ENCODE data around the gene OXNAD1. TPM values are rescaled to one million over a fixed set of nuclear protein-coding genes. Genes with fewer than 3 reads are reported as not detected.

Gene OXNAD1
- total and polyA plus RNA-seq, 2 of the 13 experiments (the other 11 are each of a cell fraction or from before 2014, with no cell fraction given), result 9.9 to 18.8 TPM

DNA sequence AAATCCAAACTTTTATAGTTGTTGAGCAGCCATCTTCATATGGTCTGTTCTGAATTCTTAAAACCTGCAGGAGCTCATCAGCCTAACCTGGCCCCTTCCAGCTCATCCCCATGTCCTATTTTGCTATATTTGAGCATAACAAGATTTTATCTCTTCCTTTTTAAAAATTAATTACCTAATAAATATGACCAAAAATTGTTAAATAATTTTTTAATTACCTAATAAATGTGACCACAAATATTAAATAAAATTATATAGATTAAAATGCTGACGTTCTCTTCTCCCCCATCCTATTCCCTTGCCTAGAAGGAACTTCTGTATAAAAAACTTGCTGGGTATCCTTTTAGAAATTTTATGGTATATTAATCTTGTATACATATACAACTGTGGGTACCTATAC, 43.7 kb downstream of the OXNAD1 start (continued):
- TF ChIP-seq ZNF597 (CRISPR knock-in tag; IDR thresholded peaks at IDR 0.05) (no peak), ZBTB21 (CRISPR knock-in tag; IDR thresholded peaks at IDR 0.05) (no peak), EHMT2 (IDR thresholded peaks at IDR 0.05; ENCODE audit: borderline replicate concordance, low read depth, low read length) (no peak), NFE2L1 (CRISPR knock-in tag; IDR thresholded peaks at IDR 0.05; ENCODE audit: borderline replicate concordance) (no peak), ZC3H4 (CRISPR knock-in tag; IDR thresholded peaks at IDR 0.05; ENCODE audit: borderline replicate concordance) (no peak), MTF1 (CRISPR knock-in tag; IDR thresholded peaks at IDR 0.05) (no peak), ZFP36 (IDR thresholded peaks at IDR 0.05; ENCODE audit: borderline replicate concordance, low read depth, low read length, partially characterized antibody) (no peak)
- TF ChIP-seq, protein P1, sequence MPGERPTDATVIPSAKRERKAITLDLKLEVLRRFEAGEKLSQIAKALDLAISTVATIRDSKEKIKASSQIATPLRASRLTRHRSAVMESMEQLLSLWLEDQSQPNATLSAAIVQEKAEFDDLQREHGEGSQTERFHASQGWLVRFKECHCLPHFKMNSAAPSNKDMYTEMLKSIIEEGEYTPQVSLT (CRISPR knock-in tag; IDR thresholded peaks at IDR 0.05; ENCODE audit: borderline replicate concordance, low read depth), result no peak

DNA sequence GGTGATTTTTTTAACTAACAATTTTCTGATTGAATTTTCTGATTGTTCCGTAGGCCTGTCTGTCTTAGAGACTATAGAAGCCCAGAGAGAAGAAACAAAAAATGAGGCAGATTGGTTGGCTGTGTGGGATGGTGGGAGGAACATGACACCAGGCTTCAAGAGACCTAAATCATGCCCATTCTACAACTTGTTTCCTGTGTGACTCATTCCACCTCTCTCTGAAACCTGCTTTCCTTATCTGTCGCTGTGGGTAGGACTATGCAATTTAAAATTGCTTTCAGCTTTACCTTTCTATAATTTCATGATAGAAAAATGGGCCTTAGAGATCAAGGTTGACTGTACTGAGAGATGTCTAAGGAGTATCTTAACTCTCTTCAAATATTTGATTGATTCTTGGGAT, 44.5 kb downstream of the OXNAD1 start:
- Histone ChIP-seq H3K27me3 (ENCODE audit: control insufficient read depth in 1 of 2, insufficient read depth in 2 of 2, low read length in 2 of 2) (no peaks in the 10 kb centered on the region), H3K27ac (ENCODE audit: extremely low read length, insufficient read depth, low read length) (no peak overlapping the region), H3K79me2 (ENCODE audit: insufficient read depth, low read length) (peaks cover 2% of the 10 kb centered on the region), H4K20me1 (ENCODE audit: insufficient read depth, low read length) (no peaks in the 10 kb centered on the region), H3K36me3 (replicated peaks in 1 of 2; ENCODE audit: control insufficient read depth in 1 of 2, insufficient read depth in 2 of 2, low read length in 2 of 2) (peaks cover 9 to 33% of the 10 kb centered on the region in 2 experiments), H3K9me3 (ENCODE audit: low read length) (no peaks in the 10 kb centered on the region), H3K4me1 (ENCODE audit: insufficient read depth, low read length) (peaks cover 10% of the 10 kb centered on the region; the same call in 1 of the 2 replicates), H3K4me2 (ENCODE audit: low read depth, low read length) (no peak overlapping the region), H3K9ac (ENCODE audit: insufficient read depth, low read depth, low read length) (no peak overlapping the region), H3K4me3 (replicated peaks in 1 of 3; ENCODE audit: insufficient read depth in 1 of 3, low read depth in 2 of 3, low read length in 3 of 3) (no peak overlapping the region), H2AFZ (ENCODE audit: low read length) (no peak overlapping the region)
- ChIA-PET POLR2A (no interaction called here), CTCF (ENCODE audit: low intra/inter-chr PET ratio, low total read pairs) (no interaction called here)
- BruUV-seq (replicated peaks), result no TSS peak
- in situ Hi-C loops (cut with HindIII; ENCODE audit: extremely low pct_ligation_motif_present, low pct_unique_long_range_greater_than_20kb) (no loop called here), intact Hi-C loops (cut with micrococcal nuclease; ENCODE audit: unreplicated experiment) (no loop called here)
- FAIRE-seq, result no peak
- no peak for DNase-seq (ENCODE audit: low spot score)
- no peak for ATAC-seq
- 45% methylated on average over 2 of the region's 2 CpGs for WGBS (ENCODE audit: low lambda C conversion rate)
- TF ChIP-seq ZNF577 (CRISPR knock-in tag; IDR thresholded peaks at IDR 0.05; ENCODE audit: borderline replicate concordance, low read depth), result no peak
- no peak for TF ChIP-seq ATF7 (IDR thresholded peaks at IDR 0.05)
- no peak for TF ChIP-seq ATF7 (CRISPR knock-in tag; IDR thresholded peaks at IDR 0.05)
- TF ChIP-seq ZFP37 (CRISPR knock-in tag; IDR thresholded peaks at IDR 0.05; ENCODE audit: borderline replicate concordance), result no peak
- TF ChIP-seq ZSCAN29 (CRISPR knock-in tag; conservative IDR thresholded peaks at IDR 0.05), result no peak
- TF ChIP-seq ZNF629 (CRISPR knock-in tag; conservative IDR thresholded peaks at IDR 0.05), result no peak
- TF ChIP-seq TFE3 (CRISPR knock-in tag; IDR thresholded peaks at IDR 0.05), result no peak
- no peak for TF ChIP-seq HNF4G (IDR thresholded peaks at IDR 0.05; ENCODE audit: borderline replicate concordance, low read depth, low read length)
- no peak for TF ChIP-seq HNF4G (CRISPR knock-in tag; IDR thresholded peaks at IDR 0.05; ENCODE audit: borderline replicate concordance, low read depth)
- no peak for TF ChIP-seq POLR2A (IDR thresholded peaks at IDR 0.05; ENCODE audit: insufficient read depth in 1 of 2, low read depth in 2 of 2, low read length in 2 of 2)
- TF ChIP-seq HDAC6 (IDR thresholded peaks at IDR 0.05; ENCODE audit: low read depth, low read length), result no peak
- TF ChIP-seq KLF15 (CRISPR knock-in tag; IDR thresholded peaks at IDR 0.05; ENCODE audit: borderline replicate concordance), result no peak
- TF ChIP-seq ZFP91 (CRISPR knock-in tag; IDR thresholded peaks at IDR 0.05; ENCODE audit: borderline replicate concordance), result no peak

Data from HepG2 (cell line).